Measurements from ENCODE around the gene KLHDC8A. TPM values are rescaled to one million over a fixed set of nuclear protein-coding genes. Genes with fewer than 3 reads are reported as not detected.

KLHDC8A gene
- total and polyA plus RNA-seq, 2 of the 13 experiments (the other 11 are each of a cell fraction or from before 2014, with no cell fraction given), result not detected

DNA sequence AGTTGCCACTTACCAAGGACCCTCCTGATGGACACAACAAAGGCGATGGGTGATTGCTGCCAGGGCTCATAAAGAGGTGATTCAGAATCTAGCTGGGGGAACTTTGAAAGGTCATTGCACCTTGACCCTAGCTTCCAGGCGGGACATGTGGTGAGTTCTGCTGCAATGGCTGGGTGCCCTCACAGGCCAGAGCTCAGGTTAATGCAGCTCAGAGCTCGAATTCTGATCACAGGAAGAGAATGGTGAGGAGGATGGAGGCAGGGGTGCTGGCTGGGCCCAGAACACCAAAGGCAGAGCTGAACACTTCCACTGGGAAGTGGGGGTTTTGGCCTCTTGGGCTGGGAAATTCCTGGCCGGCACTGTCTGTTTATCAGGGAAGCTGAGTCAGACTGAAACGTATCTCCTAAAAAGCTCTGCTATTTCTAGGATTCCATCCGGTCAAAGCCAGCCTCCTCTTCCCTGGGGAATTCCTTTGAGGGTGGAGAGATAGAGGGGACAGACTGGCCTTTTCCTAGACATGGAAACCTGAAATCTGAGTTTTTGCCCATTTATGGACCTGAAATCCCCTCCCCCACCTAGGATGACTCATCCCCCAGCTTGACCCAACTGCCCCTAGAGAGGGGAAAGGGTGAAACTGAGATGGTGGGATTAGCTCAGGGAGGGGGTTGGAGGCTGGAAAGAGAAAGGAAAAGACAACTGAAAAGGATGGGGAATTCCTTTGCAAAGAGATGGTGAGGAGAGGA lies 62.4 kb downstream of the KLHDC8A start (continued):
- TF ChIP-seq ZNF543 (CRISPR knock-in tag; IDR thresholded peaks at IDR 0.05), result peak; percentile 65; the same call in 1 of the 2 replicates
- TF ChIP-seq RXRB (CRISPR knock-in tag; IDR thresholded peaks at IDR 0.05; ENCODE audit: borderline replicate concordance), result peak; percentile 91
- TF ChIP-seq KLF12 (CRISPR knock-in tag; IDR thresholded peaks at IDR 0.05; ENCODE audit: borderline replicate concordance), result no peak
- TF ChIP-seq ZNF749 (CRISPR knock-in tag; IDR thresholded peaks at IDR 0.05; ENCODE audit: borderline replicate concordance), result no peak
- TF ChIP-seq, protein P1, sequence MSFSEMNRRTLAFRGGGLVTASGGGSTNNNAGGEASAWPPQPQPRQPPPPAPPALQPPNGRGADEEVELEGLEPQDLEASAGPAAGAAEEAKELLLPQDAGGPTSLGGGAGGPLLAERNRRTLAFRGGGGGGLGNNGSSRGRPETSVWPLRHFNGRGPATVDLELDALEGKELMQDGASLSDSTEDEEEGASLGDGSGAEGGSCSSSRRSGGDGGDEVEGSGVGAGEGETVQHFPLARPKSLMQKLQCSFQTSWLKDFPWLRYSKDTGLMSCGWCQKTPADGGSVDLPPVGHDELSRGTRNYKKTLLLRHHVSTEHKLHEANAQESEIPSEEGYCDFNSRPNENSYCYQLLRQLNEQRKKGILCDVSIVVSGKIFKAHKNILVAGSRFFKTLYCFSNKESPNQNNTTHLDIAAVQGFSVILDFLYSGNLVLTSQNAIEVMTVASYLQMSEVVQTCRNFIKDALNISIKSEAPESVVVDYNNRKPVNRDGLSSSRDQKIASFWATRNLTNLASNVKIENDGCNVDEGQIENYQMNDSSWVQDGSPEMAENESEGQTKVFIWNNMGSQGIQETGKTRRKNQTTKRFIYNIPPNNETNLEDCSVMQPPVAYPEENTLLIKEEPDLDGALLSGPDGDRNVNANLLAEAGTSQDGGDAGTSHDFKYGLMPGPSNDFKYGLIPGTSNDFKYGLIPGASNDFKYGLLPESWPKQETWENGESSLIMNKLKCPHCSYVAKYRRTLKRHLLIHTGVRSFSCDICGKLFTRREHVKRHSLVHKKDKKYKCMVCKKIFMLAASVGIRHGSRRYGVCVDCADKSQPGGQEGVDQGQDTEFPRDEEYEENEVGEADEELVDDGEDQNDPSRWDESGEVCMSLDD (CRISPR knock-in tag; IDR thresholded peaks at IDR 0.05; ENCODE audit: borderline replicate concordance), result no peak
- no peak for TF ChIP-seq ZNF496 (CRISPR knock-in tag; IDR thresholded peaks at IDR 0.05; ENCODE audit: insufficient replicate concordance)
- no peak for TF ChIP-seq ZBTB42 (CRISPR knock-in tag; IDR thresholded peaks at IDR 0.05)
- 0 out of 2 replicates have a peak, but pooled peaks have one; percentile 49 for TF ChIP-seq DNMT3B (CRISPR knock-in tag; conservative IDR thresholded peaks at IDR 0.05)
- TF ChIP-seq, protein P2, sequence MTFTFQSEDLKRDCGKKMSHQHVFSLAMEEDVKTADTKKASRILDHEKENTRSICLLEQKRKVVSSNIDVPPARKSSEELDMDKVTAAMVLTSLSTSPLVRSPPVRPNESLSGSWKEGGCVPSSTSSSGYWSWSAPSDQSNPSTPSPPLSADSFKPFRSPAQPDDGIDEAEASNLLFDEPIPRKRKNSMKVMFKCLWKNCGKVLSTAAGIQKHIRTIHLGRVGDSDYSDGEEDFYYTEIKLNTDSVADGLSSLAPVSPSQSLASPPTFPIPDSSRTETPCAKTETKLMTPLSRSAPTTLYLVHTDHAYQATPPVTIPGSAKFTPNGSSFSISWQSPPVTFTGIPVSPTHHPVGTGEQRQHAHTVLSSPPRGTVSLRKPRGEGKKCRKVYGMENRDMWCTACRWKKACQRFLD (CRISPR knock-in tag; IDR thresholded peaks at IDR 0.05; ENCODE audit: borderline replicate concordance), result no peak
- TF ChIP-seq, protein P3, sequence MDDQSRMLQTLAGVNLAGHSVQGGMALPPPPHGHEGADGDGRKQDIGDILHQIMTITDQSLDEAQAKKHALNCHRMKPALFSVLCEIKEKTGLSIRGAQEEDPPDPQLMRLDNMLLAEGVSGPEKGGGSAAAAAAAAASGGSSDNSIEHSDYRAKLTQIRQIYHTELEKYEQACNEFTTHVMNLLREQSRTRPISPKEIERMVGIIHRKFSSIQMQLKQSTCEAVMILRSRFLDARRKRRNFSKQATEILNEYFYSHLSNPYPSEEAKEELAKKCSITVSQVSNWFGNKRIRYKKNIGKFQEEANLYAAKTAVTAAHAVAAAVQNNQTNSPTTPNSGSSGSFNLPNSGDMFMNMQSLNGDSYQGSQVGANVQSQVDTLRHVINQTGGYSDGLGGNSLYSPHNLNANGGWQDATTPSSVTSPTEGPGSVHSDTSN (CRISPR knock-in tag; IDR thresholded peaks at IDR 0.05; ENCODE audit: borderline replicate concordance), result no peak
- no peak for TF ChIP-seq ZSCAN31 (CRISPR knock-in tag; IDR thresholded peaks at IDR 0.05; ENCODE audit: low read depth)
- TF ChIP-seq GTF2F1 (IDR thresholded peaks at IDR 0.05; ENCODE audit: low read length), result no peak
- TF ChIP-seq TEAD2 (CRISPR knock-in tag; IDR thresholded peaks at IDR 0.05), result no peak
- no peak for TF ChIP-seq NCOA1 (CRISPR knock-in tag; IDR thresholded peaks at IDR 0.05)
- TF ChIP-seq ZNF674 (CRISPR knock-in tag; IDR thresholded peaks at IDR 0.05; ENCODE audit: low read depth), result no peak
- TF ChIP-seq NPAS2 (CRISPR knock-in tag; IDR thresholded peaks at IDR 0.05; ENCODE audit: borderline replicate concordance), result no peak
- TF ChIP-seq, protein P4, sequence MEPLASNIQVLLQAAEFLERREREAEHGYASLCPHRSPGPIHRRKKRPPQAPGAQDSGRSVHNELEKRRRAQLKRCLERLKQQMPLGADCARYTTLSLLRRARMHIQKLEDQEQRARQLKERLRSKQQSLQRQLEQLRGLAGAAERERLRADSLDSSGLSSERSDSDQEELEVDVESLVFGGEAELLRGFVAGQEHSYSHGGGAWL (CRISPR knock-in tag; IDR thresholded peaks at IDR 0.05), result no peak
- no peak for TF ChIP-seq ZNF17 (CRISPR knock-in tag; IDR thresholded peaks at IDR 0.05)
- TF ChIP-seq, protein P5, sequence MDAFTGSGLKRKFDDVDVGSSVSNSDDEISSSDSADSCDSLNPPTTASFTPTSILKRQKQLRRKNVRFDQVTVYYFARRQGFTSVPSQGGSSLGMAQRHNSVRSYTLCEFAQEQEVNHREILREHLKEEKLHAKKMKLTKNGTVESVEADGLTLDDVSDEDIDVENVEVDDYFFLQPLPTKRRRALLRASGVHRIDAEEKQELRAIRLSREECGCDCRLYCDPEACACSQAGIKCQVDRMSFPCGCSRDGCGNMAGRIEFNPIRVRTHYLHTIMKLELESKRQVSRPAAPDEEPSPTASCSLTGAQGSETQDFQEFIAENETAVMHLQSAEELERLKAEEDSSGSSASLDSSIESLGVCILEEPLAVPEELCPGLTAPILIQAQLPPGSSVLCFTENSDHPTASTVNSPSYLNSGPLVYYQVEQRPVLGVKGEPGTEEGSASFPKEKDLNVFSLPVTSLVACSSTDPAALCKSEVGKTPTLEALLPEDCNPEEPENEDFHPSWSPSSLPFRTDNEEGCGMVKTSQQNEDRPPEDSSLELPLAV (CRISPR knock-in tag; conservative IDR thresholded peaks at IDR 0.05; ENCODE audit: low read depth), result no peak
- no peak for TF ChIP-seq RFX3 (CRISPR knock-in tag; IDR thresholded peaks at IDR 0.05)
- no peak for TF ChIP-seq REXO4 (CRISPR knock-in tag; IDR thresholded peaks at IDR 0.05; ENCODE audit: borderline replicate concordance)
- TF ChIP-seq ZNF839 (CRISPR knock-in tag; IDR thresholded peaks at IDR 0.05; ENCODE audit: borderline replicate concordance), result no peak

All from HepG2 (cell line).